NCI-H2171 (cell line): Measurements from ENCODE around the gene MON1B.
"Not testable (repeated sequence)": the region's sequence is repeated elsewhere in the genome, so short reads cannot be mapped to it uniquely, and the experiment has no call there.

Experiments
- DNase-seq: peaks from one replicate; lab custom pipeline; 2025; lab: John Stamatoyannopoulos, UW

Gene MON1B

GRCh38 chr16:77197747-77198146 is 6.8 kb downstream of the MON1B start:
- no peak for DNase-seq

- no peak for DNase-seq
Observed at GRCh38 chr16:77199211-77199610, 8.2 kb downstream of the MON1B start, which contains the start of gene SYCE1L. Gene SYCE1L, plus strand, starts transcription at chr16:77199408. Its CDS starts 44 bp downstream, at chr16:77199452.

GRCh38 chr16:77206533-77206932 is 15.5 kb downstream of the MON1B start:
- DNase-seq, result no peak

- DNase-seq, result no peak
Observed at GRCh38 chr16:77207030-77207429, 16.0 kb downstream of the MON1B start.

GRCh38 chr16:77208382-77208781 is 17.4 kb downstream of the MON1B start:
- DNase-seq, result no peak

- DNase-seq, result peak; percentile 97
Observed at GRCh38 chr16:77211880-77212740, 21.1 kb downstream of the MON1B start.

GRCh38 chr16:77212741-77213541 is 22.0 kb downstream of the MON1B start:
- DNase-seq, result peak; percentile 68

- DNase-seq, result no peak
Observed at GRCh38 chr16:77213542-77214106, 22.6 kb downstream of the MON1B start.

- no peak for DNase-seq
Observed at GRCh38 chr16:77214411-77215138, 23.6 kb downstream of the MON1B start.

GRCh38 chr16:77219437-77219836 is 28.4 kb downstream of the MON1B start:
- no peak for DNase-seq

- DNase-seq, result no peak
Observed at GRCh38 chr16:77220427-77220826, 29.4 kb downstream of the MON1B start.

- DNase-seq, result no peak
Observed at GRCh38 chr16:77221482-77221881, 30.5 kb downstream of the MON1B start.

- DNase-seq, result no peak
Observed at GRCh38 chr16:77223184-77223583, 32.2 kb downstream of the MON1B start.

- no peak for DNase-seq
Observed at GRCh38 chr16:77225182-77225581, 34.2 kb downstream of the MON1B start.

- no peak for DNase-seq
Observed at GRCh38 chr16:77227745-77228144, 36.8 kb downstream of the MON1B start.

- DNase-seq, result no peak
Observed at GRCh38 chr16:77231047-77231446, 40.1 kb downstream of the MON1B start.

GRCh38 chr16:77233799-77234519 is 43.0 kb downstream of the MON1B start:
- DNase-seq, result no peak

GRCh38 chr16:77234611-77235010 is 43.6 kb downstream of the MON1B start:
- DNase-seq, result peak; percentile 46

GRCh38 chr16:77236063-77236511 is 45.1 kb downstream of the MON1B start:
- peak; percentile 84 for DNase-seq

GRCh38 chr16:77238593-77238992 is 47.6 kb downstream of the MON1B start:
- DNase-seq, result no peak

- not testable (repeated sequence) for DNase-seq
Observed at GRCh38 chr16:77242471-77242870, 51.5 kb downstream of the MON1B start.
